K562 (cell line): ENCODE measurements around the gene KEL. TPM values are rescaled to one million over a fixed set of nuclear protein-coding genes. Genes with fewer than 3 reads are reported as not detected.
A peak's percentile ranks its signal among the peaks of the same experiment; 100 is the strongest.

Source experiments
- CEBPB ChIP-seq: fragments of 450-650 bp; IDR thresholded peaks from 2 replicates; pipeline ENCODE4 v1.6.1; 2016; ENCODE audit warnings: missing genetic modification characterization, missing compliant biosample characterization
- CEBPG ChIP-seq, 3 experiments: fragments of 200-800 bp in 1 of 3; sonication (Bioruptor generic) in 1 of 3; sonication (generic) in 1 of 3; formaldehyde crosslinking in 1 of 3; IDR thresholded peaks in 2 of 3; conservative IDR thresholded peaks in 1 of 3; 2 replicates each; pipeline versions ENCODE4 v1.6.1 to v1.8.0; 2016 to 2022; ENCODE audit warnings: missing compliant biosample characterization in 2 of 3, missing genetic modification characterization in 2 of 3, mild to moderate bottlenecking in 1 of 3, missing genetic modification reagents in 1 of 3
- CTCF ChIP-seq, 3 experiments: IDR thresholded peaks in 2 of 3; conservative IDR thresholded peaks in 1 of 3; 2 replicates each; pipeline ENCODE4 v1.5.1; 2011 to 2012; ENCODE audit warnings: low read length in 3 of 3, mild to moderate bottlenecking in 3 of 3, control low read depth in 2 of 3, improper control_type of control experiment in 1 of 3, inconsistent platforms in 1 of 3, low read depth in 1 of 3, mixed read lengths in 1 of 3, moderate library complexity in 1 of 3; ENCODE audit not compliant: insufficient read depth in 2 of 3
- GABPB2 ChIP-seq: fragments of 250-450 bp; sonication (Bioruptor Pico); conservative IDR thresholded peaks from 2 replicates; pipeline ENCODE4 v1.5.1; 2021; ENCODE audit warnings: mild to moderate bottlenecking
- HDAC8 ChIP-seq: fragments of 450-650 bp; IDR thresholded peaks from 2 replicates; pipeline ENCODE4 v1.6.1; 2016; ENCODE audit warnings: mild to moderate bottlenecking, missing genetic modification characterization, moderate library complexity, missing compliant biosample characterization
- MBD2 ChIP-seq: sonication (generic); IDR thresholded peaks from 2 replicates; pipeline ENCODE4 v1.6.1; 2016; ENCODE audit warnings: low read depth, borderline replicate concordance
- MTF1 ChIP-seq: fragments of 250-450 bp; sonication (Bioruptor Pico); IDR thresholded peaks from 2 replicates; pipeline ENCODE4 v1.9.0; 2021; ENCODE audit warnings: moderate library complexity, mild to moderate bottlenecking, inconsistent platforms, borderline replicate concordance
- SETDB1 ChIP-seq: IDR thresholded peaks from one replicate; pipeline ENCODE4 v1.6.1; 2012; ENCODE audit warnings: low read length, control low read depth, inconsistent platforms
- SIX5 ChIP-seq, 2 experiments: IDR thresholded peaks; 2 replicates each; pipeline ENCODE4 v1.6.1; 2011; ENCODE audit warnings: low read length in 2 of 2, borderline replicate concordance in 1 of 2, low read depth in 1 of 2, mild to moderate bottlenecking in 1 of 2, moderate library complexity in 1 of 2; ENCODE audit not compliant: insufficient read depth in 1 of 2
- ZFX ChIP-seq: sonication (generic); formaldehyde crosslinking; IDR thresholded peaks from 2 replicates; pipeline ENCODE4 v1.8.0; 2022; ENCODE audit warnings: mild to moderate bottlenecking, missing genetic modification reagents, moderate library complexity
- ZNF431 ChIP-seq: sonication (generic); formaldehyde crosslinking; IDR thresholded peaks from 2 replicates; pipeline ENCODE4 v1.8.0; 2022; ENCODE audit warnings: mild to moderate bottlenecking, missing genetic modification reagents
- polyA plus RNA-seq, 8 experiments: library from polyadenylated mRNA; depleted of rRNA in 4 of 8; stranded (reverse) in 5 of 8; unstranded in 3 of 8; fragments of >200 nt; fragmentation: Nextera tagmentation in 2 of 8; fragmentation: Illumina TruSeq in 1 of 8; extraction: Ambion mirVana in 2 of 8; extraction: Trizol in 1 of 8; gene quantifications; 2 replicates each; pipeline versions ENCODE4 v1.2.1 to v1.2.3, GENCODE V29; 2011 to 2014; ENCODE audit warnings: inconsistent platforms in 1 of 8, missing spikeins in 1 of 8
- total RNA-seq, 7 experiments: library from RNA; depleted of rRNA in 6 of 7; stranded (reverse); fragments of >200 nt in 6 of 7; fragmentation: Illumina TruSeq in 2 of 7; extraction: Trizol in 2 of 7; gene quantifications; 2 replicates each; pipeline versions ENCODE4 v1.2.1 to v1.2.3, GENCODE V29; 2011 to 2021; ENCODE audit warnings: low replicate concordance in 1 of 7
- TF ChIP-seq, protein P1 (sequence below): sonication (generic); formaldehyde crosslinking; IDR thresholded peaks from 2 replicates; pipeline ENCODE4 v1.8.0; 2022; ENCODE audit warnings: mild to moderate bottlenecking, missing genetic modification reagents
- TF ChIP-seq, protein P2 (sequence below): fragments of 450-650 bp; formaldehyde crosslinking; IDR thresholded peaks from 2 replicates; pipeline ENCODE4 v1.4.0; 2020; ENCODE audit warnings: mild to moderate bottlenecking, moderate library complexity
- TF ChIP-seq, protein P3 (sequence below): IDR thresholded peaks from 3 replicates; pipeline ENCODE4 v1.6.1; 2011; ENCODE audit warnings: borderline replicate concordance, mild to moderate bottlenecking, moderate library complexity; ENCODE audit not compliant: insufficient read length; ENCODE audit errors: extremely low read depth

KEL gene
- total and polyA plus RNA-seq, 9 of the 15 experiments (the other 6 are each of a cell fraction or from before 2014, with no cell fraction given), result 9.0 to 47.4 (median 22.2) TPM

DNA sequence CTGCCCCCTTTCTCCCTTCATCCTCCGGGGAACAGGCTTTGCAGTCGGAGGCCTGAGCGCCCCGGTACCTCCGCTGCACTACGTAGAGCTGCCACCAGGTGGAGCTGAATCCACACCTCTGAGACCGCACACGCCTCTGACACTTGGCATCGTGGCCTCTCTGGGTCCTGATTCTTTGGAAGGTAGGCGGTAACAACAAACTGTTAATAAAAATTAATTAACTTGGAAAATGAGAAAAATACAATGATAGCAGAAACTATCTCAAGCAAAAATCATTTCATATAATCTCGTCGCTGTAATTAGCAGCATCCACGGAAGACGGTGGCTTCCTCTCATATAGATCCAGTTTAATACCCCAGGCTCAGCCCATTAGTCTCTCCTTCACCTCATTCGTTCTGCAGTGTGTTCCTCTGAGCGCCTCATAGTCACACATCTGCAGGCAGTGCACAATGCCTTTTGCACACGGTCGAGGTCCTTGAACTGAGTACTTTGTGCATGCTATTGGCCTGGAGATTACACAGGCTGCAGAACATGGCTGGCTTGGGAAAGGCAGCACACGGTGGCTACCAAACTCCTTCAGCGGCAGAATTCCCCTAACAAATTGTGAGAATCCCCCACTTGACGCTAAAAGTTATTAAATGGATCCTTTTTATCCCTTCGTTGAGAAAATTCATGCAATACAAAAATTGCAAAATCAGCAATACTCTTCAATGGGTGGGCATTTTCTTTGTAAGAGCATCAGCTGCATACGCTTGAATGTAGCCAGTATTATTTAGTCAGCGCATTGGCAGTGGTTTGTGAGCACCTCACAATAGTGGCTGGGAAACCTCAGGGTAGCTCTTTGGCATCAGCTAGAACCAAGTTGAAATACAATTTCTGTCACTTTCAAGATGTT is 46.1 kb upstream of the KEL start (continued):
- TF ChIP-seq, protein P1, sequence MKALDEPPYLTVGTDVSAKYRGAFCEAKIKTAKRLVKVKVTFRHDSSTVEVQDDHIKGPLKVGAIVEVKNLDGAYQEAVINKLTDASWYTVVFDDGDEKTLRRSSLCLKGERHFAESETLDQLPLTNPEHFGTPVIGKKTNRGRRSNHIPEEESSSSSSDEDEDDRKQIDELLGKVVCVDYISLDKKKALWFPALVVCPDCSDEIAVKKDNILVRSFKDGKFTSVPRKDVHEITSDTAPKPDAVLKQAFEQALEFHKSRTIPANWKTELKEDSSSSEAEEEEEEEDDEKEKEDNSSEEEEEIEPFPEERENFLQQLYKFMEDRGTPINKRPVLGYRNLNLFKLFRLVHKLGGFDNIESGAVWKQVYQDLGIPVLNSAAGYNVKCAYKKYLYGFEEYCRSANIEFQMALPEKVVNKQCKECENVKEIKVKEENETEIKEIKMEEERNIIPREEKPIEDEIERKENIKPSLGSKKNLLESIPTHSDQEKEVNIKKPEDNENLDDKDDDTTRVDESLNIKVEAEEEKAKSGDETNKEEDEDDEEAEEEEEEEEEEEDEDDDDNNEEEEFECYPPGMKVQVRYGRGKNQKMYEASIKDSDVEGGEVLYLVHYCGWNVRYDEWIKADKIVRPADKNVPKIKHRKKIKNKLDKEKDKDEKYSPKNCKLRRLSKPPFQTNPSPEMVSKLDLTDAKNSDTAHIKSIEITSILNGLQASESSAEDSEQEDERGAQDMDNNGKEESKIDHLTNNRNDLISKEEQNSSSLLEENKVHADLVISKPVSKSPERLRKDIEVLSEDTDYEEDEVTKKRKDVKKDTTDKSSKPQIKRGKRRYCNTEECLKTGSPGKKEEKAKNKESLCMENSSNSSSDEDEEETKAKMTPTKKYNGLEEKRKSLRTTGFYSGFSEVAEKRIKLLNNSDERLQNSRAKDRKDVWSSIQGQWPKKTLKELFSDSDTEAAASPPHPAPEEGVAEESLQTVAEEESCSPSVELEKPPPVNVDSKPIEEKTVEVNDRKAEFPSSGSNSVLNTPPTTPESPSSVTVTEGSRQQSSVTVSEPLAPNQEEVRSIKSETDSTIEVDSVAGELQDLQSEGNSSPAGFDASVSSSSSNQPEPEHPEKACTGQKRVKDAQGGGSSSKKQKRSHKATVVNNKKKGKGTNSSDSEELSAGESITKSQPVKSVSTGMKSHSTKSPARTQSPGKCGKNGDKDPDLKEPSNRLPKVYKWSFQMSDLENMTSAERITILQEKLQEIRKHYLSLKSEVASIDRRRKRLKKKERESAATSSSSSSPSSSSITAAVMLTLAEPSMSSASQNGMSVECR (CRISPR knock-in tag), result 0 out of 2 replicates have a peak, but pooled peaks have one; percentile 32
- TF ChIP-seq GABPB2 (CRISPR knock-in tag), result no peak
- TF ChIP-seq MTF1 (CRISPR knock-in tag), result no peak
- no peak for TF ChIP-seq HDAC8
- TF ChIP-seq, protein P2, sequence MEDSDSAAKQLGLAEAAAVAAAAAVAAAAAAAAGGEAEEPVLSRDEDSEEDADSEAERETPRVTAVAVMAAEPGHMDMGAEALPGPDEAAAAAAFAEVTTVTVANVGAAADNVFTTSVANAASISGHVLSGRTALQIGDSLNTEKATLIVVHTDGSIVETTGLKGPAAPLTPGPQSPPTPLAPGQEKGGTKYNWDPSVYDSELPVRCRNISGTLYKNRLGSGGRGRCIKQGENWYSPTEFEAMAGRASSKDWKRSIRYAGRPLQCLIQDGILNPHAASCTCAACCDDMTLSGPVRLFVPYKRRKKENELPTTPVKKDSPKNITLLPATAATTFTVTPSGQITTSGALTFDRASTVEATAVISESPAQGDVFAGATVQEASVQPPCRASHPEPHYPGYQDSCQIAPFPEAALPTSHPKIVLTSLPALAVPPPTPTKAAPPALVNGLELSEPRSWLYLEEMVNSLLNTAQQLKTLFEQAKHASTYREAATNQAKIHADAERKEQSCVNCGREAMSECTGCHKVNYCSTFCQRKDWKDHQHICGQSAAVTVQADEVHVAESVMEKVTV (CRISPR knock-in tag), result peak; percentile 93
- no peak for TF ChIP-seq SETDB1
- no peak for TF ChIP-seq CEBPG (CRISPR knock-in tag; IDR thresholded peaks at IDR 0.05)
- TF ChIP-seq CEBPG (tag; conservative IDR thresholded peaks at IDR 0.05 in 1 of 2, IDR thresholded peaks at IDR 0.05 in 1 of 2), result no peak
- no peak for TF ChIP-seq ZNF431
- TF ChIP-seq SIX5 (IDR thresholded peaks at IDR 0.05; ENCODE audit: borderline replicate concordance in 1 of 2, insufficient read depth in 1 of 2, low read depth in 1 of 2, low read length in 2 of 2), result no peak
- TF ChIP-seq CEBPB (tag), result no peak
- peak; percentile 98 for TF ChIP-seq CTCF (IDR thresholded peaks at IDR 0.05 in 2 of 3, conservative IDR thresholded peaks at IDR 0.05 in 1 of 3; ENCODE audit: insufficient read depth in 2 of 3, low read depth in 1 of 3, low read length in 3 of 3)
- no peak for TF ChIP-seq ZFX (CRISPR knock-in tag)
- no peak for TF ChIP-seq MBD2
- TF ChIP-seq, protein P3, sequence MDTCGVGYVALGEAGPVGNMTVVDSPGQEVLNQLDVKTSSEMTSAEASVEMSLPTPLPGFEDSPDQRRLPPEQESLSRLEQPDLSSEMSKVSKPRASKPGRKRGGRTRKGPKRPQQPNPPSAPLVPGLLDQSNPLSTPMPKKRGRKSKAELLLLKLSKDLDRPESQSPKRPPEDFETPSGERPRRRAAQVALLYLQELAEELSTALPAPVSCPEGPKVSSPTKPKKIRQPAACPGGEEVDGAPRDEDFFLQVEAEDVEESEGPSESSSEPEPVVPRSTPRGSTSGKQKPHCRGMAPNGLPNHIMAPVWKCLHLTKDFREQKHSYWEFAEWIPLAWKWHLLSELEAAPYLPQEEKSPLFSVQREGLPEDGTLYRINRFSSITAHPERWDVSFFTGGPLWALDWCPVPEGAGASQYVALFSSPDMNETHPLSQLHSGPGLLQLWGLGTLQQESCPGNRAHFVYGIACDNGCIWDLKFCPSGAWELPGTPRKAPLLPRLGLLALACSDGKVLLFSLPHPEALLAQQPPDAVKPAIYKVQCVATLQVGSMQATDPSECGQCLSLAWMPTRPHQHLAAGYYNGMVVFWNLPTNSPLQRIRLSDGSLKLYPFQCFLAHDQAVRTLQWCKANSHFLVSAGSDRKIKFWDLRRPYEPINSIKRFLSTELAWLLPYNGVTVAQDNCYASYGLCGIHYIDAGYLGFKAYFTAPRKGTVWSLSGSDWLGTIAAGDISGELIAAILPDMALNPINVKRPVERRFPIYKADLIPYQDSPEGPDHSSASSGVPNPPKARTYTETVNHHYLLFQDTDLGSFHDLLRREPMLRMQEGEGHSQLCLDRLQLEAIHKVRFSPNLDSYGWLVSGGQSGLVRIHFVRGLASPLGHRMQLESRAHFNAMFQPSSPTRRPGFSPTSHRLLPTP, result no peak
